ENCODE results near the gene TFE3.
"Not testable (repeated sequence)": the region's sequence is repeated elsewhere in the genome, so short reads cannot be mapped to it uniquely, and the experiment has no call there.

Gene TFE3

DNA sequence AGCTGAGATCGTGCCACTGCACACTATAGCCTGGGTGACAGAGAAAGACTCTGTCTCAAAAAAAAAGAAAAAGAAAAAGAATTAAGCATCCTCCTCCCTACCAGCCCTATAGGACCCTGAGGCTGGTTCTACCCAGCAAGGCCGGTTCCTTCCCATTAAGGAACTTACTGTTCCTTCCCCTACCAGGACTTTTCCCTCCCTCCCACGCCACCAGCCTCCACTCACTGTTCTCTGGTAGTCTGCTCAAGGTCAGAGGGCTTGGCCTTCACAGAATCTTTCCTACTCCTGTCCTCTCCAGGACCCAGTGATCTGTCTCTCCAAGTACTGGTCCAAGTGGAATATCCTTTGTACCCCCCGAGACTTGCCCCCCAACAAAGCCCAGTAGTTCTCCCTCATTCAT lies 42.5 kb downstream of the TFE3 start:
- no peak for DNase-seq

- no peak for DNase-seq
Observed at GRCh38 chrX:48999030-48999429, 44.1 kb downstream of the TFE3 start.

- no peak for DNase-seq
Observed at GRCh38 chrX:48998391-48998790, 44.8 kb downstream of the TFE3 start.

- no peak for DNase-seq
Observed at GRCh38 chrX:48997865-48998264, 45.3 kb downstream of the TFE3 start.

GRCh38 chrX:48997455-48997854 lies 45.7 kb downstream of the TFE3 start:
- DNase-seq = no peak

DNA sequence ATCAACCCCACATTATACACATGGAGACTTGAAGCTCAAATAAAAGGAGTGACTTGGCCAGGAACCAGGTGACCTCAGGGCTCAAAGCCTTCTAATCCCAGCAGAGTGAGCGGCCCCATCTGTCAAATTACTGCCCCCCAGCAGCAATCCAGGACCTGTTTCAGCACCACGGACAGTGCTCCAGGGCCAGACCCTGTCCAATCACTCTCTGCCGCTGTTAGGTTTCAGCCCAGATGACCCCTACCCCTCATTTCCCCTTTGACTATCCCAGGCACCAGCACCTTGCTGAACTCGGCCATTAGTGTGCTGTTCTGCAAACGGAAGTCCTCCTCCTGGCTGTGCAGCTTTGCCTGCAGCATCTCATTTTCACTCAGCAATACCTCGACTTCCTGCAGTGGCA lies 46.2 kb downstream of the TFE3 start:
- no peak for DNase-seq

DNA sequence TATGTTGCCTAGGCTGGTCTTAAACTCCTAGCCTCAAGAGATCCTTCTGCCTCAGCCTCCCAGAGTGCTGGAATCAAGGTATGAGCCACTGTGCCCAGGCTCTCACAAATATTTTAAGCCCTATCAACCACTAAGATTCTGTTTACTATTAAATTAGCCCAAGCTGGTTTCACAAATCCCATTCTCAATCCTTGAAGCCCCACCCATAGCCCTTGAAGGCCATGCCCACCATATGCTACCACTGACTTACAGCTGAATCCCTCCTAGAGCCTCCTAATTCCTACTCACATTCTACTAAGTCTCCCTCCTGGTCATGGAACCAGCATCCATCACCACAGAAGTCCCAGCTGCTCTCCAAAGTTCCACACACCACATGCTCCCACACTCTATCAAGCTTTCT lies 50.8 kb downstream of the TFE3 start:
- no peak for DNase-seq

DNA sequence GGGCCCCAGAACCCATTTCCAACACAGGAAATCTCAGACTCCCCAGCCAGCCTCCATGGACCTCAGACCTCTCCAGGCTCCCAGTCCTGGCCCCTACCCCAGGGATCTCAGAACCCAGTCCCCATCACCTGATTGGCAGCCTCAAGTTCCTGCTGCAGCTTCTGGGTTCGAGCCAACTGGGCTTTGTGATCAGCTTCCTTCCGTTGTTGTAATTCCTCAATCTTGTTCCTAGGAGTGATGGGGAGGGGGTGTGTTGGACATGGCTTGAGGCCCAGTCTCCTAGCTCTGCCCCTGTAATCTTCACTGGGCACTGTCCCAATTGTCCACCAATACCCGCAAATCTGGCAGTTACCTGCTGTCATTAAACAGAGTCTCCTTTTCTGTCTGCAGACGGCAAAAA lies 53.7 kb downstream of the TFE3 start:
- DNase-seq = no peak

- DNase-seq = no peak
Observed at GRCh38 chrX:48983896-48984295, 59.3 kb downstream of the TFE3 start.

- no peak for DNase-seq
Observed at GRCh38 chrX:48983081-48983480, 60.1 kb downstream of the TFE3 start.

GRCh38 chrX:48981178-48981577 lies 62.0 kb downstream of the TFE3 start:
- no peak for DNase-seq

GRCh38 chrX:48980341-48980740 lies 62.8 kb downstream of the TFE3 start:
- not testable (repeated sequence) for DNase-seq

All from activated gamma-delta T cell (primary cell).